ENCODE data around the gene AHSA1.

DNA sequence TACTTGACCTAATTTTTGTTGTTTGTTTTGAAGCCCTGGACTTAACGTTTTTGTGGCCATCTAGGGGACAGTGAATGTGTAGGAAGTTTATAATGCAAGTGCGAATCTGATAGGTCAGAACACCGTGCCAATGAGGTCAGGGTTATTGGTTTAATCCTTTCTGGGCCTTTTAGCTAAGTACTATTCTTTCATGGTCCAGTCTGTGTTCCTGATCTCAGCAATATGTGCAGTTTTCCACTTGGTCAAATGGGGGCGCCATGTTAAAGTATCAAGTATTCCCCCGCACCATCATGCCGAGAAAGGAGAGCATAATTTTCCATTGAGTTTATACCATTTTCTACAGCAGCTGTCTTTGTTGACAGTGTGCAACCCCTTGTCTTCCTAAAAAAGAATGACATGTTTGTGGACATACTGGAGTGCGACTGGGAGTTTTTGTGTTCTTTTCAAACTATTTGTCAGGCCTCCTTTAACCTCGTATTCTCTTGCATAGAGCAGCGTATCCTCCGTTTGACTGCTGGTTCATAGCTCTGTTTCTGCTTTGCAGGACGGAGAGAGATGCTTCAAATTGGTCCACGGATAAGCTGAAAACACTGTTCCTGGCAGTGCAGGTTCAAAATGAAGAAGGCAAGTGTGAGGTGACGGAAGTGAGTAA is 1.3 kb downstream of the AHSA1 start:
- TF ChIP-seq, protein P1, sequence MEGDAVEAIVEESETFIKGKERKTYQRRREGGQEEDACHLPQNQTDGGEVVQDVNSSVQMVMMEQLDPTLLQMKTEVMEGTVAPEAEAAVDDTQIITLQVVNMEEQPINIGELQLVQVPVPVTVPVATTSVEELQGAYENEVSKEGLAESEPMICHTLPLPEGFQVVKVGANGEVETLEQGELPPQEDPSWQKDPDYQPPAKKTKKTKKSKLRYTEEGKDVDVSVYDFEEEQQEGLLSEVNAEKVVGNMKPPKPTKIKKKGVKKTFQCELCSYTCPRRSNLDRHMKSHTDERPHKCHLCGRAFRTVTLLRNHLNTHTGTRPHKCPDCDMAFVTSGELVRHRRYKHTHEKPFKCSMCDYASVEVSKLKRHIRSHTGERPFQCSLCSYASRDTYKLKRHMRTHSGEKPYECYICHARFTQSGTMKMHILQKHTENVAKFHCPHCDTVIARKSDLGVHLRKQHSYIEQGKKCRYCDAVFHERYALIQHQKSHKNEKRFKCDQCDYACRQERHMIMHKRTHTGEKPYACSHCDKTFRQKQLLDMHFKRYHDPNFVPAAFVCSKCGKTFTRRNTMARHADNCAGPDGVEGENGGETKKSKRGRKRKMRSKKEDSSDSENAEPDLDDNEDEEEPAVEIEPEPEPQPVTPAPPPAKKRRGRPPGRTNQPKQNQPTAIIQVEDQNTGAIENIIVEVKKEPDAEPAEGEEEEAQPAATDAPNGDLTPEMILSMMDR (IDR thresholded peaks at IDR 0.05): peak; percentile 71
- TF ChIP-seq EZH2 (IDR thresholded peaks at IDR 0.05; ENCODE audit: borderline replicate concordance, insufficient read depth, low read depth, low read length, poor library complexity, severe bottlenecking): no peak

Measured in B cell (primary cell).